HepG2 (cell line): ENCODE data around the gene PPP1R13B. TPM values are rescaled to one million over a fixed set of nuclear protein-coding genes. Genes with fewer than 3 reads are reported as not detected.

Experiments
- AKAP8 ChIP-seq: sonication (generic); formaldehyde crosslinking; IDR thresholded peaks from 2 replicates; pipeline ENCODE4 v1.5.1; 2020; ENCODE audit warnings: mild to moderate bottlenecking, missing genetic modification reagents
- CC2D1A ChIP-seq: sonication (generic); formaldehyde crosslinking; IDR thresholded peaks from 2 replicates; pipeline ENCODE4 v1.8.1; 2023; ENCODE audit warnings: mild to moderate bottlenecking, missing genetic modification reagents
- IRF2 ChIP-seq: IDR thresholded peaks from 2 replicates; pipeline ENCODE4 v1.6.1; 2018; ENCODE audit warnings: missing genetic modification reagents, missing compliant biosample characterization
- KDM5A ChIP-seq: fragments of 200-600 bp; sonication (generic); IDR thresholded peaks from 2 replicates; pipeline ENCODE4 v1.7.0; 2018; ENCODE audit warnings: antibody characterized with exemption, mild to moderate bottlenecking, low read length, borderline replicate concordance
- NBN ChIP-seq: fragments of 450-650 bp; conservative IDR thresholded peaks from 2 replicates; pipeline ENCODE4 v1.6.1; 2017
- NCOA2 ChIP-seq: sonication (generic); formaldehyde crosslinking; IDR thresholded peaks from 2 replicates; pipeline ENCODE4 v1.8.0; 2022; ENCODE audit warnings: inconsistent platforms
- NFATC3 ChIP-seq: sonication (generic); formaldehyde crosslinking; IDR thresholded peaks from 2 replicates; pipeline ENCODE4 v1.5.1; 2020; ENCODE audit warnings: mild to moderate bottlenecking, missing genetic modification reagents
- RELA ChIP-seq: sonication (generic); formaldehyde crosslinking; IDR thresholded peaks from 2 replicates; pipeline ENCODE4 v1.4.0; 2020; ENCODE audit warnings: missing genetic modification reagents
- SRSF1 ChIP-seq: fragments of 200-400 bp; formaldehyde crosslinking; optimal IDR thresholded peaks from 2 replicates; pipeline ENCODE3; 2017; ENCODE audit warnings: mild to moderate bottlenecking, low read depth, low read length, moderate library complexity
- TFDP2 ChIP-seq: sonication (generic); formaldehyde crosslinking; IDR thresholded peaks from 2 replicates; pipeline ENCODE4 v1.4.0; 2020; ENCODE audit warnings: missing genetic modification reagents
- ZFP41 ChIP-seq: sonication (generic); formaldehyde crosslinking; IDR thresholded peaks from 2 replicates; pipeline ENCODE4 v1.4.0; 2020; ENCODE audit warnings: mild to moderate bottlenecking, missing genetic modification reagents, borderline replicate concordance
- ZNF577 ChIP-seq: sonication (generic); formaldehyde crosslinking; IDR thresholded peaks from 2 replicates; pipeline ENCODE4 v1.4.0; 2020; ENCODE audit warnings: mild to moderate bottlenecking, low read depth, missing genetic modification reagents, borderline replicate concordance
- ZNF646 ChIP-seq: sonication (generic); formaldehyde crosslinking; IDR thresholded peaks from 2 replicates; pipeline ENCODE4 v1.9.0; 2021; ENCODE audit warnings: mild to moderate bottlenecking, missing genetic modification reagents
- ZNF737 ChIP-seq: sonication (generic); formaldehyde crosslinking; IDR thresholded peaks from 2 replicates; pipeline ENCODE4 v1.5.0; 2020; ENCODE audit warnings: missing genetic modification reagents, mild to moderate bottlenecking, borderline replicate concordance
- ZSCAN29 ChIP-seq: sonication (generic); formaldehyde crosslinking; conservative IDR thresholded peaks from 2 replicates; pipeline ENCODE4 v1.4.0; 2020; ENCODE audit warnings: mild to moderate bottlenecking, missing genetic modification reagents
- polyA plus RNA-seq, 8 experiments: library from polyadenylated mRNA; depleted of rRNA in 3 of 8; stranded (reverse) in 7 of 8; unstranded in 1 of 8; fragments of >200 nt; fragmentation: Illumina TruSeq in 4 of 8; extraction: Trizol in 4 of 8; gene quantifications; 2 replicates each; pipeline versions ENCODE4 v1.2.1 to v1.2.3, GENCODE V29; 2011 to 2016; ENCODE audit warnings: low read depth in 4 of 8, missing spikeins in 1 of 8, mixed read lengths in 1 of 8; ENCODE audit not compliant: insufficient read depth in 1 of 8
- total RNA-seq, 5 experiments: library from RNA; depleted of rRNA; stranded (reverse); fragments of >200 nt; fragmentation: Illumina TruSeq; extraction: Trizol; gene quantifications; 2 replicates each; pipeline ENCODE4 v1.2.3, GENCODE V29; 2016; ENCODE audit warnings: low read depth in 1 of 5
- TF ChIP-seq, protein P1 (sequence below): sonication (generic); formaldehyde crosslinking; IDR thresholded peaks from 2 replicates; pipeline ENCODE4 v1.8.1; 2022; ENCODE audit warnings: mild to moderate bottlenecking, missing genetic modification reagents
- TF ChIP-seq, protein P2 (sequence below): sonication (generic); formaldehyde crosslinking; IDR thresholded peaks from 2 replicates; pipeline ENCODE4 v1.4.0; 2020; ENCODE audit warnings: missing genetic modification reagents, borderline replicate concordance

Gene PPP1R13B
- total and polyA plus RNA-seq, 2 of the 13 experiments (the other 11 are each of a cell fraction or from before 2014, with no cell fraction given) = 4.6 to 9.4 TPM

- TF ChIP-seq ZNF646 (CRISPR knock-in tag) (no peak), KDM5A (0 out of 2 replicates have a peak, but pooled peaks have one; percentile 26), CC2D1A (CRISPR knock-in tag) (no peak), ZNF577 (CRISPR knock-in tag) (no peak), AKAP8 (CRISPR knock-in tag) (0 out of 2 replicates have a peak, but pooled peaks have one; percentile 10), IRF2 (CRISPR knock-in tag) (peak; percentile 47; the same call in 1 of the 2 replicates), ZSCAN29 (CRISPR knock-in tag) (no peak), NFATC3 (no peak), ZFP41 (CRISPR knock-in tag) (0 out of 2 replicates have a peak, but pooled peaks have one; percentile 20), SRSF1 (peak; percentile 56), ZNF737 (no peak), TFDP2 (CRISPR knock-in tag) (no peak; the same call in 1 of the 2 replicates), NCOA2 (CRISPR knock-in tag) (no peak), RELA (no peak), NBN (no peak)
- TF ChIP-seq, protein P1, sequence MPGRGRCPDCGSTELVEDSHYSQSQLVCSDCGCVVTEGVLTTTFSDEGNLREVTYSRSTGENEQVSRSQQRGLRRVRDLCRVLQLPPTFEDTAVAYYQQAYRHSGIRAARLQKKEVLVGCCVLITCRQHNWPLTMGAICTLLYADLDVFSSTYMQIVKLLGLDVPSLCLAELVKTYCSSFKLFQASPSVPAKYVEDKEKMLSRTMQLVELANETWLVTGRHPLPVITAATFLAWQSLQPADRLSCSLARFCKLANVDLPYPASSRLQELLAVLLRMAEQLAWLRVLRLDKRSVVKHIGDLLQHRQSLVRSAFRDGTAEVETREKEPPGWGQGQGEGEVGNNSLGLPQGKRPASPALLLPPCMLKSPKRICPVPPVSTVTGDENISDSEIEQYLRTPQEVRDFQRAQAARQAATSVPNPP (CRISPR knock-in tag) = 0 out of 2 replicates have a peak, but pooled peaks have one; percentile 7
- TF ChIP-seq, protein P2, sequence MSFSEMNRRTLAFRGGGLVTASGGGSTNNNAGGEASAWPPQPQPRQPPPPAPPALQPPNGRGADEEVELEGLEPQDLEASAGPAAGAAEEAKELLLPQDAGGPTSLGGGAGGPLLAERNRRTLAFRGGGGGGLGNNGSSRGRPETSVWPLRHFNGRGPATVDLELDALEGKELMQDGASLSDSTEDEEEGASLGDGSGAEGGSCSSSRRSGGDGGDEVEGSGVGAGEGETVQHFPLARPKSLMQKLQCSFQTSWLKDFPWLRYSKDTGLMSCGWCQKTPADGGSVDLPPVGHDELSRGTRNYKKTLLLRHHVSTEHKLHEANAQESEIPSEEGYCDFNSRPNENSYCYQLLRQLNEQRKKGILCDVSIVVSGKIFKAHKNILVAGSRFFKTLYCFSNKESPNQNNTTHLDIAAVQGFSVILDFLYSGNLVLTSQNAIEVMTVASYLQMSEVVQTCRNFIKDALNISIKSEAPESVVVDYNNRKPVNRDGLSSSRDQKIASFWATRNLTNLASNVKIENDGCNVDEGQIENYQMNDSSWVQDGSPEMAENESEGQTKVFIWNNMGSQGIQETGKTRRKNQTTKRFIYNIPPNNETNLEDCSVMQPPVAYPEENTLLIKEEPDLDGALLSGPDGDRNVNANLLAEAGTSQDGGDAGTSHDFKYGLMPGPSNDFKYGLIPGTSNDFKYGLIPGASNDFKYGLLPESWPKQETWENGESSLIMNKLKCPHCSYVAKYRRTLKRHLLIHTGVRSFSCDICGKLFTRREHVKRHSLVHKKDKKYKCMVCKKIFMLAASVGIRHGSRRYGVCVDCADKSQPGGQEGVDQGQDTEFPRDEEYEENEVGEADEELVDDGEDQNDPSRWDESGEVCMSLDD = 0 out of 2 replicates have a peak, but pooled peaks have one; percentile 51
These were observed 1.1 kb upstream of the PPP1R13B start (continued) for GRCh38 chr14:103848175-103849077.
